GM12878 (cell line): Measurements from ENCODE around the gene AGAP2. TPM values are rescaled to one million over a fixed set of nuclear protein-coding genes. Genes with fewer than 3 reads are reported as not detected.

Experiments used
- ASH2L ChIP-seq: fragments of 300-600, 200-600 bp; sonication (generic); IDR thresholded peaks from 2 replicates; pipeline ENCODE4 v1.6.1; 2017; ENCODE audit warnings: low read depth, mild to moderate bottlenecking, borderline replicate concordance
- BHLHE40 ChIP-seq, 2 experiments: fragments of 450-650 bp in 1 of 2; IDR thresholded peaks; 2 replicates each; pipeline ENCODE4 v1.6.1; 2011 to 2017; ENCODE audit warnings: low read depth in 2 of 2, borderline replicate concordance in 1 of 2, improper control_type of control experiment in 1 of 2, low read length in 1 of 2, mild to moderate bottlenecking in 1 of 2
- CBX3 ChIP-seq: fragments of 200-600 bp; sonication (generic); IDR thresholded peaks from 2 replicates; pipeline ENCODE4 v1.6.1; 2016; ENCODE audit warnings: low read depth, borderline replicate concordance
- CHD4 ChIP-seq: fragments of 200-600 bp; sonication (generic); IDR thresholded peaks from 2 replicates; pipeline ENCODE4 v1.6.1; 2016; ENCODE audit warnings: mild to moderate bottlenecking
- EGR1 ChIP-seq, 2 experiments: IDR thresholded peaks; 1 replicate in 1 of 2; 2 replicates in 1 of 2; pipeline ENCODE4 v1.6.1; 2011 to 2012; ENCODE audit warnings: low read depth in 2 of 2, low read length in 2 of 2, borderline replicate concordance in 1 of 2, mild to moderate bottlenecking in 1 of 2, moderate library complexity in 1 of 2
- EP300 ChIP-seq, 2 experiments: fragments of 150-350 bp in 1 of 2; IDR thresholded peaks; 2 replicates each; pipeline ENCODE4 v1.6.1; 2011 to 2012; ENCODE audit warnings: low read depth in 2 of 2, low read length in 2 of 2, borderline replicate concordance in 1 of 2, improper control_type of control experiment in 1 of 2, inconsistent platforms in 1 of 2; ENCODE audit not compliant: control insufficient read depth in 1 of 2
- GABPA ChIP-seq: IDR thresholded peaks from 2 replicates; pipeline ENCODE4 v1.6.1; 2014; ENCODE audit warnings: antibody characterized with exemption, low read depth, mild to moderate bottlenecking, inconsistent platforms
- HCFC1 ChIP-seq: fragments of 150-350 bp; IDR thresholded peaks from 2 replicates; pipeline ENCODE4 v1.6.1; 2014; ENCODE audit warnings: low read length
- HDGF ChIP-seq: fragments of 450-650 bp; IDR thresholded peaks from 2 replicates; pipeline ENCODE4 v1.6.1; 2016; ENCODE audit warnings: antibody characterized with exemption
- IKZF1 ChIP-seq: fragments of 450-650 bp; conservative IDR thresholded peaks from 2 replicates; pipeline ENCODE4 v1.6.1; 2017; ENCODE audit warnings: antibody characterized with exemption, mild to moderate bottlenecking
- IRF4 ChIP-seq: IDR thresholded peaks from 2 replicates; pipeline ENCODE4 v1.6.1; 2011; ENCODE audit warnings: low read depth, low read length
- JUND ChIP-seq: IDR thresholded peaks from 2 replicates; pipeline ENCODE4 v1.6.1; 2012; ENCODE audit warnings: low read depth, mild to moderate bottlenecking, low read length, improper control_type of control experiment, moderate library complexity
- MXI1 ChIP-seq: fragments of 150-350 bp; IDR thresholded peaks from 2 replicates; pipeline ENCODE4 v1.6.1; 2011; ENCODE audit warnings: low read depth, mild to moderate bottlenecking, inconsistent platforms, low read length, improper control_type of control experiment
- MYC ChIP-seq: IDR thresholded peaks from 2 replicates; pipeline ENCODE4 v1.6.1; 2011; ENCODE audit warnings: mild to moderate bottlenecking, low read length, moderate library complexity, inconsistent platforms; ENCODE audit not compliant: insufficient read depth, insufficient replicate concordance, insufficient read length, severe bottlenecking
- PAX5 ChIP-seq: IDR thresholded peaks from 2 replicates; pipeline ENCODE4 v1.6.1; 2011; ENCODE audit warnings: low read depth, low read length, borderline replicate concordance
- RAD51 ChIP-seq: fragments of 450-650 bp; IDR thresholded peaks from 2 replicates; pipeline ENCODE4 v1.6.1; 2016; ENCODE audit warnings: moderate library complexity, mild to moderate bottlenecking, inconsistent platforms
- RB1 ChIP-seq: fragments of 450-650 bp; formaldehyde crosslinking; IDR thresholded peaks from 2 replicates; pipeline ENCODE4 v1.6.1; 2017; ENCODE audit warnings: mild to moderate bottlenecking, borderline replicate concordance
- STAT1 ChIP-seq: fragments of 450-650 bp; conservative IDR thresholded peaks from 2 replicates; pipeline ENCODE4 v1.6.1; 2014; ENCODE audit warnings: antibody characterized with exemption, mild to moderate bottlenecking
- YY1 ChIP-seq: IDR thresholded peaks from 2 replicates; pipeline ENCODE4 v1.6.1; 2011; ENCODE audit warnings: low read depth, mild to moderate bottlenecking, low read length
- ZBTB11 ChIP-seq: fragments of 450-650 bp; formaldehyde crosslinking; IDR thresholded peaks from 2 replicates; pipeline ENCODE4 v1.5.0; 2022; ENCODE audit warnings: mild to moderate bottlenecking, missing genetic modification characterization
- ZNF384 ChIP-seq: IDR thresholded peaks from 2 replicates; pipeline ENCODE4 v1.6.1; 2012; ENCODE audit warnings: low read depth, mild to moderate bottlenecking, low read length, improper control_type of control experiment, borderline replicate concordance
- ZNF622 ChIP-seq: fragments of 450-650 bp; IDR thresholded peaks from 2 replicates; pipeline ENCODE4 v1.6.1; 2017; ENCODE audit warnings: mild to moderate bottlenecking, inconsistent platforms
- ZZZ3 ChIP-seq: IDR thresholded peaks from 2 replicates; pipeline ENCODE4 v1.6.1; 2011; ENCODE audit warnings: low read depth; ENCODE audit not compliant: control insufficient read depth, insufficient read length
- polyA plus RNA-seq, 11 experiments: library from polyadenylated mRNA; depleted of rRNA in 4 of 11; unstranded in 6 of 11; stranded (reverse) in 5 of 11; fragments of >200 nt; fragmentation: Nextera tagmentation in 4 of 11; fragmentation: Illumina TruSeq in 1 of 11; extraction: Ambion mirVana in 4 of 11; extraction: Trizol in 1 of 11; gene quantifications; 1 replicate in 1 of 11; 2 replicates in 10 of 11; pipeline versions ENCODE4 v1.2.1 to v1.2.3, GENCODE V29; 2011 to 2016; ENCODE audit warnings: inconsistent platforms in 2 of 11, missing spikeins in 2 of 11, low read depth in 1 of 11
- total RNA-seq, 4 experiments: library from RNA; depleted of rRNA in 3 of 4; stranded (reverse); fragments of >200 nt in 3 of 4; fragmentation: Illumina TruSeq in 1 of 4; extraction: Trizol in 1 of 4; gene quantifications; 2 replicates each; pipeline versions ENCODE4 v1.2.1 to v1.2.3, GENCODE V29; 2013 to 2021
- TF ChIP-seq, protein P1 (sequence below): fragments of 450-650 bp; formaldehyde crosslinking; IDR thresholded peaks from 2 replicates; pipeline ENCODE4 v1.4.0; 2020; ENCODE audit warnings: mild to moderate bottlenecking, moderate library complexity

The AGAP2 gene
- total and polyA plus RNA-seq, 10 of the 15 experiments (the other 5 are each of a cell fraction or from before 2014, with no cell fraction given), result 0.29 to 19.8 (median 11.0) TPM

- TF ChIP-seq ZBTB11 (CRISPR knock-in tag) (no peak), MXI1 (0 out of 2 replicates have a peak, but pooled peaks have one; percentile 34), BHLHE40 (IDR thresholded peaks at IDR 0.05; ENCODE audit: borderline replicate concordance in 1 of 2, low read depth in 2 of 2, low read length in 1 of 2) (no peak), EGR1 (IDR thresholded peaks at IDR 0.05; ENCODE audit: borderline replicate concordance in 1 of 2, low read depth in 2 of 2, low read length in 2 of 2) (peak in 1 of 2 experiments; percentile 61; a peak in 1 of 3 replicates), PAX5 (no peak), ZNF622 (0 out of 2 replicates have a peak, but pooled peaks have one; percentile 14), HDGF (0 out of 2 replicates have a peak, but pooled peaks have one; percentile 27), GABPA (peak; percentile 84), EP300 (IDR thresholded peaks at IDR 0.05; ENCODE audit: borderline replicate concordance in 1 of 2, control insufficient read depth in 1 of 2, low read depth in 2 of 2, low read length in 2 of 2) (no peak), MYC (no peak), IKZF1 (peak; percentile 81), ASH2L (no peak), RB1 (no peak; the same call in 1 of the 2 replicates), RAD51 (no peak), CBX3 (no peak), STAT1 (no peak), YY1 (no peak), ZNF384 (no peak), ZZZ3 (no peak), CHD4 (no peak), JUND (no peak; the same call in 1 of the 2 replicates), IRF4 (no peak), HCFC1 (0 out of 2 replicates have a peak, but pooled peaks have one; percentile 14)
- TF ChIP-seq, protein P1, sequence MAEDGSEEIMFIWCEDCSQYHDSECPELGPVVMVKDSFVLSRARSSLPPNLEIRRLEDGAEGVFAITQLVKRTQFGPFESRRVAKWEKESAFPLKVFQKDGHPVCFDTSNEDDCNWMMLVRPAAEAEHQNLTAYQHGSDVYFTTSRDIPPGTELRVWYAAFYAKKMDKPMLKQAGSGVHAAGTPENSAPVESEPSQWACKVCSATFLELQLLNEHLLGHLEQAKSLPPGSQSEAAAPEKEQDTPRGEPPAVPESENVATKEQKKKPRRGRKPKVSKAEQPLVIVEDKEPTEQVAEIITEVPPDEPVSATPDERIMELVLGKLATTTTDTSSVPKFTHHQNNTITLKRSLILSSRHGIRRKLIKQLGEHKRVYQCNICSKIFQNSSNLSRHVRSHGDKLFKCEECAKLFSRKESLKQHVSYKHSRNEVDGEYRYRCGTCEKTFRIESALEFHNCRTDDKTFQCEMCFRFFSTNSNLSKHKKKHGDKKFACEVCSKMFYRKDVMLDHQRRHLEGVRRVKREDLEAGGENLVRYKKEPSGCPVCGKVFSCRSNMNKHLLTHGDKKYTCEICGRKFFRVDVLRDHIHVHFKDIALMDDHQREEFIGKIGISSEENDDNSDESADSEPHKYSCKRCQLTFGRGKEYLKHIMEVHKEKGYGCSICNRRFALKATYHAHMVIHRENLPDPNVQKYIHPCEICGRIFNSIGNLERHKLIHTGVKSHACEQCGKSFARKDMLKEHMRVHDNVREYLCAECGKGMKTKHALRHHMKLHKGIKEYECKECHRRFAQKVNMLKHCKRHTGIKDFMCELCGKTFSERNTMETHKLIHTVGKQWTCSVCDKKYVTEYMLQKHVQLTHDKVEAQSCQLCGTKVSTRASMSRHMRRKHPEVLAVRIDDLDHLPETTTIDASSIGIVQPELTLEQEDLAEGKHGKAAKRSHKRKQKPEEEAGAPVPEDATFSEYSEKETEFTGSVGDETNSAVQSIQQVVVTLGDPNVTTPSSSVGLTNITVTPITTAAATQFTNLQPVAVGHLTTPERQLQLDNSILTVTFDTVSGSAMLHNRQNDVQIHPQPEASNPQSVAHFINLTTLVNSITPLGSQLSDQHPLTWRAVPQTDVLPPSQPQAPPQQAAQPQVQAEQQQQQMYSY (CRISPR knock-in tag), result peak; percentile 66; the same call in 1 of the 2 replicates
Measured at GRCh38 chr12:57744777-57745484, 6.4 kb upstream of the AGAP2 start, which contains the start of gene TSPAN31 (continued).
